Naive thymus-derived CD4-positive, alpha-beta T cell (primary cell): ENCODE measurements around the gene HELT. TPM values are rescaled to one million over a fixed set of nuclear protein-coding genes. Genes with fewer than 3 reads are reported as not detected.

Experiments used
- ATAC-seq: fragments of 150-1000 bp; cut with Tn5 transposase; 2 replicates; pipeline ENCODE4 v1.10.0; 2021; ENCODE audit warnings: mild to moderate bottlenecking, moderate library complexity
- CTCF ChIA-PET: fragments of 350-600 bp; sonication (Branson Sonifier 250); formaldehyde crosslinking; loops from one replicate; lab custom pipeline; 2021; ENCODE audit warnings: antibody characterized with exemption; lab: Charles Lee
- POLR2A ChIA-PET: fragments of 350-600 bp; sonication (Branson Sonifier 250); formaldehyde crosslinking; loops from one replicate; lab custom pipeline; 2021; ENCODE audit warnings: antibody characterized with exemption, inconsistent platforms; lab: Charles Lee
- DNase-seq, 9 donors: peaks; one replicate each; pipeline versions ENCODE4 v3.0.0 to v3.0.0-alpha.2; 2020 to 2022; ENCODE audit warnings: mixed read lengths in 1 of 9
- H3K27ac ChIP-seq: one replicate; pipeline ENCODE4 v1.7.0; 2013; ENCODE audit warnings: mild to moderate bottlenecking, low read depth, low read length, moderate library complexity
- H3K27me3 ChIP-seq, 2 donors: one replicate each; pipeline ENCODE4 v1.7.0; 2013; ENCODE audit warnings: low read length in 2 of 2, mild to moderate bottlenecking in 2 of 2, moderate library complexity in 2 of 2; ENCODE audit not compliant: control insufficient read depth in 2 of 2, insufficient read depth in 2 of 2
- H3K36me3 ChIP-seq, 3 experiments: 1 replicate in 2 of 3; 2 replicates in 1 of 3; pipeline ENCODE4 v1.7.0; 2013; ENCODE audit warnings: low read length in 3 of 3, mild to moderate bottlenecking in 3 of 3, moderate library complexity in 1 of 3; ENCODE audit not compliant: insufficient read depth in 3 of 3, control insufficient read depth in 2 of 3
- H3K4me1 ChIP-seq, 2 donors: one replicate each; pipeline ENCODE4 v1.7.0; 2013; ENCODE audit warnings: low read length in 2 of 2, mild to moderate bottlenecking in 2 of 2, moderate library complexity in 1 of 2; ENCODE audit not compliant: control insufficient read depth in 2 of 2, insufficient read depth in 2 of 2
- H3K4me3 ChIP-seq: 2 replicates; pipeline ENCODE4 v1.7.0; 2013; ENCODE audit warnings: mild to moderate bottlenecking, low read length
- H3K9me3 ChIP-seq, 3 experiments: 1 replicate in 2 of 3; 2 replicates in 1 of 3; pipeline ENCODE4 v1.7.0; 2013; ENCODE audit warnings: low read length in 3 of 3; ENCODE audit not compliant: control insufficient read depth in 2 of 3
- H3K27ac Mint-ChIP-seq, 9 donors: one replicate each; pipeline ENCODE4 v1.8.0; 2020 to 2022; ENCODE audit warnings: mixed read lengths in 9 of 9, mild to moderate bottlenecking in 8 of 9, moderate library complexity in 5 of 9, inconsistent platforms in 2 of 9
- H3K27me3 Mint-ChIP-seq, 5 donors: one replicate each; pipeline ENCODE4 v1.8.0; 2021 to 2022; ENCODE audit warnings: mixed read lengths in 5 of 5, mild to moderate bottlenecking in 1 of 5
- H3K36me3 Mint-ChIP-seq, 5 donors: one replicate each; pipeline ENCODE4 v1.8.0; 2020 to 2022; ENCODE audit warnings: mixed read lengths in 5 of 5, mild to moderate bottlenecking in 3 of 5, inconsistent platforms in 1 of 5
- H3K4me1 Mint-ChIP-seq, 7 donors: one replicate each; pipeline ENCODE4 v1.8.0; 2020 to 2022; ENCODE audit warnings: mixed read lengths in 7 of 7, mild to moderate bottlenecking in 3 of 7, inconsistent platforms in 1 of 7
- H3K4me3 Mint-ChIP-seq, 10 donors: one replicate each; pipeline ENCODE4 v1.8.0; 2020 to 2022; ENCODE audit warnings: mild to moderate bottlenecking in 10 of 10, mixed read lengths in 10 of 10, moderate library complexity in 6 of 10, inconsistent platforms in 2 of 10
- H3K9me3 Mint-ChIP-seq, 11 donors: one replicate each; pipeline ENCODE4 v1.8.0; 2020 to 2022; ENCODE audit warnings: mixed read lengths in 11 of 11, mild to moderate bottlenecking in 4 of 11, inconsistent platforms in 1 of 11, moderate library complexity in 1 of 11
- intact Hi-C, 2 donors: fragments of 100-400 bp; cut with micrococcal nuclease; formaldehyde crosslinking; loops; one replicate each; pipeline ENCODE4 v1.15.1; 2023
- polyA plus RNA-seq, 2 donors: library from polyadenylated mRNA; unstranded; fragments of 300-500 nt; fragmentation: Illumina TruSeq; gene quantifications; one replicate each; pipeline ENCODE4 v1.2.3, GENCODE V29; 2021
- total RNA-seq, 6 experiments: library from RNA in 5 of 6; stranded (reverse) in 5 of 6; gene quantifications; 1 replicate in 5 of 6; 2 replicates in 1 of 6; pipeline ENCODE4 v1.2.3 and lab custom pipeline; 2021 to 2026

The HELT gene
- total and polyA plus RNA-seq, 7 experiments from 2014 or later: not detected

DNA sequence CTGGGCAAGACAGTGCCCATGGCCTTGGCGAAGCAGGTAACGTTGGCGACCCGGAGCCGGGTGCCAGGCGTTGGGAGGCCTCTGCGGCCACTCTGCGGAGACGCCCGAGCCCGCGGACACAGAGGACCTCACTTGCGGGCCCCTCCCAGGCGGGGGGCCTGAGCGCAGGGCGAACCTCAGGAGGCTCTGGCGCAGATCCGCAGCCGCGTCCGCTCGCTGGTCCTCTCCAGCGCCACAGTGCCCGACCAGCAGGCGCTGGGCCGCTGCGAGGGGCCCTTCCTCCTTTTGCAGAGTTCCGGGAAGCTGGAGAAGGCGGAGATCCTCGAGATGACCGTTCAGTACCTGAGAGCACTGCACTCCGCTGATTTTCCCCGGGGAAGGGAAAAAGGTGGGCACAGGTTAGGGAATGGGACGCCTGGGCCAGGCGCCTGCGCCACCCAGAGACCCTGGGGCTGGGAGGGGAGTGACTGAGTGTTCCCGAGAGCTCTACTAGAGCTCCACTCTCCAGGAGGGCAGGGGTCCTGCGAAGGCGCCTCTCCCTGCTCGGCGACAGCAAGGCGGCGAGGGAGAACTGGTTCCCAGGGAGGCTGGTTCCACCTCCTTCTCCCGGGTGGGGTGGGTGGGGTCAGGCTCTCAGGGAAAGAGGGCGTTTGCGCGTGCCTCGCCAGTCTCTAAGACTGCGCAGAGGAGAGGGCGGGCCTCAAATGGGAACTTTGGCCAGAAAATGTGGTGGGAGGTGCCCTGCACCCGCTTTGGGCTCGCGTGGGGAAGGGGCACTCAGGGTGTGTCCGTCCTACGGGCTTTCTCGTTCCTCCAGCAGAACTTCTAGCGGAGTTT, 1.4 kb downstream of the HELT start:
- Mint-ChIP-seq H3K27me3 (peaks cover 68 to 94% (median 72%) of the 10 kb centered on the region in 5 donors), H3K4me1 (peaks cover 4 to 27% (median 15%) of the 10 kb centered on the region in 7 donors), H3K36me3 (no peaks in the 10 kb centered on the region), H3K9me3 (peaks cover 0 to 1% (median 0%) of the 10 kb centered on the region in 11 donors), H3K27ac (no peak overlapping the region), H3K4me3 (no peak overlapping the region)
- Histone ChIP-seq H3K27me3 (no peaks in the 10 kb centered on the region), H3K4me3 (no peak overlapping the region), H3K27ac (no peak overlapping the region), H3K4me1 (no peaks in the 10 kb centered on the region), H3K9me3 (no peaks in the 10 kb centered on the region), H3K36me3 (no peaks in the 10 kb centered on the region)
- ATAC-seq (no peak), DNase-seq (no peak)
- ChIA-PET CTCF (no interaction called here), POLR2A (no interaction called here)
- intact Hi-C loops: no loop called here

GRCh38 chr4:185020293-185020808, 2.1 kb downstream of the HELT start:
- Mint-ChIP-seq H3K4me1 (peaks cover 4 to 27% (median 15%) of the 10 kb centered on the region in 7 donors), H3K4me3 (peak overlapping the region in 1 of 10 donors; percentile 40), H3K27ac (peak overlapping the region in 1 of 9 donors; percentile 42), H3K36me3 (no peaks in the 10 kb centered on the region), H3K27me3 (peaks cover 69 to 94% (median 72%) of the 10 kb centered on the region in 5 donors), H3K9me3 (peaks cover 0 to 1% (median 0%) of the 10 kb centered on the region in 11 donors)
- H3K9me3 ChIP-seq: no peaks in the 10 kb centered on the region
- DNase-seq: no peak
- H3K27me3 ChIP-seq: no peaks in the 10 kb centered on the region
- H3K36me3 ChIP-seq: no peaks in the 10 kb centered on the region
- H3K4me3 ChIP-seq: no peak overlapping the region
- no peak for ATAC-seq
- H3K4me1 ChIP-seq: no peaks in the 10 kb centered on the region
- intact Hi-C loops: no loop called here
- ChIA-PET CTCF (no interaction called here), POLR2A (no interaction called here)
- no peak overlapping the region for H3K27ac ChIP-seq

GRCh38 chr4:185020863-185021761, 2.8 kb downstream of the HELT start:
- intact Hi-C loops: no loop called here
- ATAC-seq (no peak), DNase-seq (no peak)
- Mint-ChIP-seq H3K9me3 (peaks cover 0 to 1% (median 0%) of the 10 kb centered on the region in 11 donors), H3K27ac (peak overlapping the region in 1 of 9 donors; percentile 42), H3K27me3 (peaks cover 67 to 91% (median 74%) of the 10 kb centered on the region in 5 donors), H3K36me3 (no peaks in the 10 kb centered on the region), H3K4me3 (peak overlapping the region in 2 of 10 donors; percentile 29 to 40), H3K4me1 (peaks cover 2 to 27% (median 15%) of the 10 kb centered on the region in 7 donors)
- ChIA-PET POLR2A (no interaction called here), CTCF (no interaction called here)
- no peak overlapping the region for H3K4me3 ChIP-seq
- no peaks in the 10 kb centered on the region for H3K27me3 ChIP-seq
- no peak overlapping the region for H3K27ac ChIP-seq
- H3K4me1 ChIP-seq: no peaks in the 10 kb centered on the region
- no peaks in the 10 kb centered on the region for H3K9me3 ChIP-seq
- H3K36me3 ChIP-seq: no peaks in the 10 kb centered on the region

- H3K9me3 Mint-ChIP-seq: peaks cover 0 to 1% (median 0%) of the 10 kb centered on the region in 11 donors
- no peaks in the 10 kb centered on the region for H3K9me3 ChIP-seq
- no peaks in the 10 kb centered on the region for H3K36me3 Mint-ChIP-seq
- no peaks in the 10 kb centered on the region for H3K4me1 ChIP-seq
- ATAC-seq (no peak), DNase-seq (no peak)
- no peak overlapping the region for H3K4me3 Mint-ChIP-seq
- H3K36me3 ChIP-seq: no peaks in the 10 kb centered on the region
- POLR2A ChIA-PET: no interaction called here
- H3K4me3 ChIP-seq: no peak overlapping the region
- CTCF ChIA-PET: interaction anchor here (0.5 kb wide), 1 partner anchor 73 kb away, joined by 3 read pairs; no protein-coding TSS in a partner anchor
- H3K27ac Mint-ChIP-seq: no peak overlapping the region
- H3K27ac ChIP-seq: no peak overlapping the region
- H3K27me3 Mint-ChIP-seq: peaks cover 62 to 81% (median 70%) of the 10 kb centered on the region in 5 donors
- intact Hi-C loops: no loop called here
- H3K4me1 Mint-ChIP-seq: peaks cover 2 to 18% (median 7%) of the 10 kb centered on the region in 7 donors
- no peaks in the 10 kb centered on the region for H3K27me3 ChIP-seq
Observed at GRCh38 chr4:185023471-185023870, 5.2 kb downstream of the HELT start.

DNA sequence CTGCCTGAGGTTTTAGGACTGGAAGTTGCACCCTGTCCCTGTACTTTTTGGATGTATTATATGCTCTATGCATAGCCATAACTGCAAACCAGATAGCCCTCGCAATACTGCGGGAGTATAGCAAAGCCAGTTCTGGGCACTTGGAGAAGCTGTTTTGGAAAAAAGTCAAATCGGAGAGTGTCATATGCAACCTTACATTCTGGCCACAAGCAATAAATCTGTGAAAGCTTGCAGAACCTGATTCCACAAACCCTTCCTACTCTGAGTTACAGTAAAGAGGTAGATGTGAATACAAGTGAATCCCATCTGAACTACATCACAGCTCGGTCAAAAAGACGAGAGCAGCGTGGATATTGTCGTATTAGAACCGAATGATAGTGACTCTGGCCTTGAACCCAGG, 10.3 kb downstream of the HELT start:
- ATAC-seq: no peak
- H3K36me3 Mint-ChIP-seq: no peaks in the 10 kb centered on the region
- CTCF ChIA-PET: no interaction called here
- DNase-seq: no peak
- Histone ChIP-seq H3K36me3 (no peaks in the 10 kb centered on the region), H3K4me3 (no peak overlapping the region), H3K4me1 (no peaks in the 10 kb centered on the region), H3K9me3 (no peaks in the 10 kb centered on the region), H3K27ac (no peak overlapping the region), H3K27me3 (no peaks in the 10 kb centered on the region)
- intact Hi-C loops: no loop called here
- H3K27me3 Mint-ChIP-seq: peaks cover 40 to 69% (median 53%) of the 10 kb centered on the region in 5 donors
- H3K9me3 Mint-ChIP-seq: no peaks in the 10 kb centered on the region
- peaks cover 0 to 4% (median 0%) of the 10 kb centered on the region in 7 donors for H3K4me1 Mint-ChIP-seq
- no peak overlapping the region for H3K4me3 Mint-ChIP-seq
- H3K27ac Mint-ChIP-seq: no peak overlapping the region
- POLR2A ChIA-PET: no interaction called here

- H3K4me1 Mint-ChIP-seq: peaks cover 0 to 4% (median 0%) of the 10 kb centered on the region in 7 donors
- H3K9me3 ChIP-seq: no peaks in the 10 kb centered on the region
- H3K27ac Mint-ChIP-seq: no peak overlapping the region
- H3K27me3 ChIP-seq: no peaks in the 10 kb centered on the region
- CTCF ChIA-PET: interaction anchor here (1.2 kb wide), 1 partner anchor 10 kb away, joined by 5 read pairs; no protein-coding TSS in a partner anchor
- H3K27ac ChIP-seq: no peak overlapping the region
- H3K4me3 ChIP-seq: no peak overlapping the region
- POLR2A ChIA-PET: interaction anchor here (1.3 kb wide), 1 partner anchor 152 kb away, joined by 3 read pairs; no protein-coding TSS in a partner anchor
- intact Hi-C loops: no loop called here
- no peaks in the 10 kb centered on the region for H3K36me3 ChIP-seq
- ATAC-seq (no peak), DNase-seq (no peak)
- no peaks in the 10 kb centered on the region for H3K4me1 ChIP-seq
- H3K36me3 Mint-ChIP-seq: no peaks in the 10 kb centered on the region
- peaks cover 19 to 50% (median 31%) of the 10 kb centered on the region in 5 donors for H3K27me3 Mint-ChIP-seq
- H3K9me3 Mint-ChIP-seq: peaks cover 0 to 2% (median 0%) of the 10 kb centered on the region in 11 donors
- H3K4me3 Mint-ChIP-seq: no peak overlapping the region
Observed at GRCh38 chr4:185031611-185032010, 13.3 kb downstream of the HELT start.
